ENCODE measurements around the gene STK11. TPM values are rescaled to one million over a fixed set of nuclear protein-coding genes. Genes with fewer than 3 reads are reported as not detected.

The STK11 gene
- total and polyA plus RNA-seq, 10 donors: 44.0 to 107 (median 74.5) TPM

DNA sequence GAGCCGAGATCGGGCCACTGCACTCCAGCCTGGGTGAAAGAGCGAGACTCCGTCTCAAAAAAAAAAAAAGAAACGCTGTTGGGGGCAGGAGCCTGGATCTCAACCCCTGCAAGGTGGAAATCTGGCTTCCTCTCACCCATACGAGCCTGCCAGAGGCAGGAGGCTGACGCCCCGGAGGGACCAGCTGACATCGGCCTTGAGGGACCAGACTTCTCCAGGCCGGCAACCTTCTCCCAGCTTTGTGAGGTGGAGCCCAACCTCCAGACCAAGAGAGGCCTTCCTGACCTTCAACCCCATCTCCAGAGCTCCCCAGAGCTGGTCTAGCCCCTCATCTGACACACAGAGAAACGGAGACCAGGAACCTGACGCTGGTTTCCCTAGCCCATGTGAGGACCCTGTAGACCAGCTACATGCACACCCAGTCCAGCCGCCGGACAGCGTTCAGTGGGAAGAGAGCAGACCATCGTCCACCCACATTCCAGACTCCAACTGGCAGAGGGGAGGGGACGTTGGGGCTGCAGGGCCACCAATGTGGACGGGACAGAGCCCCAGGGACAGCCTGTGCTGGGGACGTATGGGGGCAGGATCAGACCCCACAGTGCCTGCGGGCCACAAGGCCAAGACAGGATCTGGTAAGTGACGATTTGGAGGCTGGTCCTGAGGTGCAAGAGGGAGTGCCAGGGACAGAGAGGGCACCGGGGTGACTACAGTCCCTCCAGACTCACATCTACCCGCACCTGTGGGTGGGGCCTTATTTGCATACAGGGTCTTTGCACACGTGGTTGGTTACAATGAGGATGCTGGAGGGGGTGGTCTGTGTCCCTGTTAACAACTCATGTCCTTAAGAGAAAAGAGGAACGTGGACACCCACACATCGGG, 42.9 kb upstream of the STK11 start:
- Histone ChIP-seq H3K36me3 (peaks cover 0 to 38% (median 13%) of the 10 kb centered on the region in 6 donors), H3K9me3 (no peaks in the 10 kb centered on the region), H3K4me3 (peak overlapping the region in 2 of 8 donors; percentile 8 to 47), H3K27ac (peak overlapping the region; percentile 28 to 86 (median 73)), H3K27me3 (replicated peaks in 1 of 7) (no peaks in the 10 kb centered on the region), H3K4me1 (peaks cover 22 to 85% (median 60%) of the 10 kb centered on the region in 6 donors)
- intact Hi-C loops (cut with DNase I; ENCODE audit: low total_unique reads): no loop called here
- DNase-seq: peak; percentile 75
- TF ChIP-seq POLR2AphosphoS5 (IDR thresholded peaks at IDR 0.05) (no peak), CTCF (IDR thresholded peaks at IDR 0.05 in 8 of 11, conservative IDR thresholded peaks at IDR 0.05 in 3 of 11) (no peak), POLR2A (IDR thresholded peaks at IDR 0.05) (no peak)
- WGBS, 5 donors: 68 to 78% (median 73%) methylated on average over 21 to 26 of the region's 26 CpGs

- Histone ChIP-seq H3K36me3 (peaks cover 0 to 38% (median 14%) of the 10 kb centered on the region in 6 donors), H3K4me3 (peak overlapping the region in 6 of 8 donors; percentile 6 to 47 (median 20)), H3K4me1 (peaks cover 25 to 85% (median 64%) of the 10 kb centered on the region in 6 donors), H3K9me3 (no peaks in the 10 kb centered on the region), H3K27me3 (replicated peaks in 1 of 7) (no peaks in the 10 kb centered on the region), H3K27ac (peak overlapping the region in 7 of 8 donors; percentile 49 to 86 (median 76))
- peak; percentile 81 for DNase-seq
- whole genome bisulfite sequencing, 5 donors: 68 to 86% (median 70%) methylated on average over 28 to 41 of the region's 41 CpGs
- peak; percentile 58 to 84 (median 76) for TF ChIP-seq POLR2AphosphoS5 (IDR thresholded peaks at IDR 0.05)
- TF ChIP-seq POLR2A (IDR thresholded peaks at IDR 0.05): no peak
- TF ChIP-seq CTCF (IDR thresholded peaks at IDR 0.05 in 8 of 11, conservative IDR thresholded peaks at IDR 0.05 in 3 of 11): no peak
- intact Hi-C loops (cut with DNase I; ENCODE audit: low total_unique reads): no loop called here
These were observed 42.2 kb upstream of the STK11 start for GRCh38 chr19:1163283-1163933.

DNA sequence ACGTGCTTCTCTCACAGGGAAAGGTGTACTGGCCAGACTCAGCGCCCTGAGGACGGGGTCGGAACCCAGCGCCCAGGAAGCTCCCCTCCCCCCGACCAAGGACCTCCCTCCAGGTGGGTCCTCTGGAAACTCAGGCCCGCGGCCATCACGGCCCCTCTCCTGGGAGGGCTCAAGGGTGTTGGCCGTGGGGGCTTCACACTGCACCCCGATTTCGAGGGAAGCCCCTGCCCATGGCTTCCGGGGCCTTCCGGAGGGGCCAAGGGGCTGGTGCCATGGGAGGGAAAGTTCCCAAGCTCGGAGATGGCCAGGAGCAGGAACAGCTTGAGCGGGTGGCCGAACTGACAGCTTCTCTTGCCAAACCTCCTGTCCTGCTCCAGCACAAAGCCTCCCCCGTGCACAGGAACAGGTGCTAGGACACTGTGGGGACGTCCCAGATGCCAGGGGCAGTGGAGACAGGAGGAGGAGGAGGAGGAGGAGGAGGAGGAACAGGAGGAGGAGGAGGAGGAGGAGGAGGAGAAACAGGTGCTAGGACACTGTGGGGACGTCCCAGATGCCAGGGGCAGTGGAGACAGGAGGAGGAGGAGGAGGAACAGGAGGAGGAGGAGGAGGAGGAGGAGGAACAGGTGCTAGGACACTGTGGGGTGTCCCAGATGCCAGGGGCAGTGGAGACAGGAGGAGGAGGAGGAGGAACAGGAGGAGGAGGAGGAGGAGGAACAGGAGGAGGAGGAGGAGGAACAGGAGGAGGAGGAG, 41.5 kb upstream of the STK11 start:
- 60 to 76% (median 68%) methylated on average over 8 to 20 of the region's 20 CpGs for WGBS, 5 donors

More for the DNA sequence above, 41.5 kb upstream of the STK11 start:
- Histone ChIP-seq H3K4me1 (peaks cover 26 to 85% (median 69%) of the 10 kb centered on the region in 6 donors), H3K4me3 (peak overlapping the region in 6 of 8 donors; percentile 6 to 47 (median 20)), H3K36me3 (peaks cover 0 to 41% (median 15%) of the 10 kb centered on the region in 6 donors), H3K27me3 (replicated peaks in 1 of 7) (no peaks in the 10 kb centered on the region), H3K27ac (peak overlapping the region in 7 of 8 donors; percentile 49 to 86 (median 76)), H3K9me3 (no peaks in the 10 kb centered on the region)
- peak; percentile 77 for DNase-seq
- TF ChIP-seq POLR2AphosphoS5 (IDR thresholded peaks at IDR 0.05) (no peak), POLR2A (IDR thresholded peaks at IDR 0.05) (no peak)
- intact Hi-C loops (cut with DNase I; ENCODE audit: low total_unique reads): no loop called here
